Neural progenitor cell (in vitro differentiated cells): ENCODE results near the gene TMEM62.
"Not testable (repeated sequence)": the region's sequence is repeated elsewhere in the genome, so short reads cannot be mapped to it uniquely, and the experiment has no call there.

Experiments
- CTCF ChIP-seq: fragments of 200-600 bp; sonication (generic); IDR thresholded peaks from 2 replicates; pipeline ENCODE4 v1.5.1; 2017; ENCODE audit warnings: antibody characterized with exemption, mild to moderate bottlenecking
- EZH2 ChIP-seq: fragments of 200-600 bp; sonication (generic); IDR thresholded peaks from 2 replicates; pipeline ENCODE4 v1.6.1; 2017; ENCODE audit warnings: antibody characterized with exemption, mild to moderate bottlenecking, moderate library complexity
- EZH2phosphoT487 ChIP-seq: fragments of 200-600 bp; sonication (generic); IDR thresholded peaks from 2 replicates; pipeline ENCODE4 v1.6.1; 2017; ENCODE audit warnings: antibody characterized with exemption

GRCh38 chr15:43128174-43128979 lies 5.0 kb upstream of the TMEM62 start:
- TF ChIP-seq CTCF, EZH2, EZH2phosphoT487: not testable (repeated sequence)
